VCaP (cell line): ENCODE results near the gene SLCO3A1.
"Not testable (repeated sequence)": the region's sequence is repeated elsewhere in the genome, so short reads cannot be mapped to it uniquely, and the experiment has no call there.

ENCODE experiments used
- H3K27ac ChIP-seq: fragments of 450-650 bp; 2 replicates; pipeline ENCODE4 v1.5.1; 2017
- CTCF ChIP-seq: fragments of 450-650 bp; conservative IDR thresholded peaks from 2 replicates; pipeline ENCODE4 v1.5.1; 2017; ENCODE audit warnings: mild to moderate bottlenecking, moderate library complexity

SLCO3A1 gene

GRCh38 chr15:92061511-92062195, 208.1 kb downstream of the SLCO3A1 start:
- TF ChIP-seq CTCF, result no peak
- no peak overlapping the region for H3K27ac ChIP-seq

GRCh38 chr15:92062505-92062904, 209.0 kb downstream of the SLCO3A1 start:
- H3K27ac ChIP-seq, result no peak overlapping the region
- no peak for TF ChIP-seq CTCF

GRCh38 chr15:92068121-92068520, 214.6 kb downstream of the SLCO3A1 start:
- no peak overlapping the region for H3K27ac ChIP-seq
- TF ChIP-seq CTCF, result no peak

- no peak for TF ChIP-seq CTCF
- H3K27ac ChIP-seq, result no peak overlapping the region
These were observed 216.1 kb downstream of the SLCO3A1 start for GRCh38 chr15:92069308-92070250.

GRCh38 chr15:92070251-92070650, 216.7 kb downstream of the SLCO3A1 start:
- not testable (repeated sequence) for H3K27ac ChIP-seq

GRCh38 chr15:92071045-92071634, 217.6 kb downstream of the SLCO3A1 start:
- no peak overlapping the region for H3K27ac ChIP-seq
- no peak for TF ChIP-seq CTCF

- no peak for TF ChIP-seq CTCF
- no peak overlapping the region for H3K27ac ChIP-seq
These were observed 219.7 kb downstream of the SLCO3A1 start for GRCh38 chr15:92073044-92073785.
